GM23338 (cell line): ENCODE data around the gene XRCC5. TPM values are rescaled to one million over a fixed set of nuclear protein-coding genes. Genes with fewer than 3 reads are reported as not detected.
A peak's percentile ranks its signal among the peaks of the same experiment; 100 is the strongest.

Source experiments
- ATAC-seq: fragments of 200-7000 bp; cut with Tn5 transposase; 3 replicates; pipeline ENCODE4 v1.9.1; 2020
- DNase-seq: peaks from one replicate; pipeline ENCODE4 v3.0.0-alpha.2; 2015; ENCODE audit warnings: low spot score
- H2AFZ ChIP-seq: fragments of 200-600 bp; sonication (generic); 2 replicates; pipeline ENCODE4 v1.8.0; 2016; ENCODE audit warnings: antibody characterized with exemption, mild to moderate bottlenecking, moderate library complexity
- H3F3A ChIP-seq: fragments of 200-600 bp; sonication (generic); replicated peaks from 2 replicates; pipeline ENCODE4 v1.8.0; 2017; ENCODE audit warnings: antibody characterized with exemption, mixed run types, low read depth
- H3K27ac ChIP-seq: fragments of 200-600 bp; sonication (generic); 2 replicates; pipeline ENCODE4 v1.6.1; 2016; ENCODE audit warnings: low read depth
- H3K27me3 ChIP-seq: fragments of 200-600 bp; sonication (generic); 2 replicates; pipeline ENCODE4 v1.8.0; 2016; ENCODE audit warnings: mild to moderate bottlenecking, mixed run types, moderate library complexity; ENCODE audit not compliant: insufficient read depth
- H3K36me3 ChIP-seq: fragments of 200-600 bp; sonication (generic); 2 replicates; pipeline ENCODE4 v1.8.0; 2016; ENCODE audit warnings: mild to moderate bottlenecking; ENCODE audit not compliant: insufficient read depth
- H3K4me1 ChIP-seq: fragments of 200-600 bp; sonication (generic); 2 replicates; pipeline ENCODE4 v1.8.0; 2016; ENCODE audit warnings: mild to moderate bottlenecking, moderate library complexity; ENCODE audit not compliant: insufficient read depth
- H3K4me2 ChIP-seq: fragments of 200-600 bp; sonication (generic); 2 replicates; pipeline ENCODE4 v1.7.1; 2017; ENCODE audit warnings: mixed run types
- H3K4me3 ChIP-seq: fragments of 200-600 bp; sonication (generic); 2 replicates; pipeline ENCODE4 v1.6.1; 2016; ENCODE audit warnings: mixed run types
- H3K79me2 ChIP-seq: fragments of 200-600 bp; sonication (generic); replicated peaks from 2 replicates; pipeline ENCODE4 v1.8.0; 2017; ENCODE audit warnings: mild to moderate bottlenecking; ENCODE audit not compliant: insufficient read depth
- H3K9me2 ChIP-seq: fragments of 200-600 bp; sonication (generic); 2 replicates; pipeline ENCODE4 v1.8.0; 2017; ENCODE audit not compliant: insufficient read depth
- H4K20me1 ChIP-seq: fragments of 200-600 bp; sonication (generic); replicated peaks from 2 replicates; pipeline ENCODE4 v1.8.0; 2017; ENCODE audit warnings: mild to moderate bottlenecking; ENCODE audit not compliant: insufficient read depth
- H3K27ac Mint-ChIP-seq: 2 replicates; pipeline ENCODE4 v1.8.0; 2020; ENCODE audit warnings: inconsistent platforms, mild to moderate bottlenecking, moderate library complexity, mixed read lengths
- H3K27me3 Mint-ChIP-seq: 3 replicates; pipeline ENCODE4 v1.8.0; 2022; ENCODE audit warnings: low read depth, mild to moderate bottlenecking, moderate library complexity, mixed read lengths, inconsistent platforms; ENCODE audit not compliant: insufficient read depth, poor library complexity
- H3K36me3 Mint-ChIP-seq: 3 replicates; pipeline ENCODE4 v1.8.0; 2021; ENCODE audit warnings: low read depth, mild to moderate bottlenecking, inconsistent platforms, moderate library complexity, mixed read lengths
- H3K4me1 Mint-ChIP-seq: 3 replicates; pipeline ENCODE4 v1.8.0; 2020; ENCODE audit warnings: mild to moderate bottlenecking, inconsistent platforms, mixed read lengths
- H3K4me3 Mint-ChIP-seq: 3 replicates; pipeline ENCODE4 v1.8.0; 2021; ENCODE audit warnings: moderate library complexity, mild to moderate bottlenecking, inconsistent platforms, mixed read lengths
- H3K9me3 Mint-ChIP-seq: 3 replicates; pipeline ENCODE4 v1.8.0; 2020; ENCODE audit warnings: moderate library complexity, mild to moderate bottlenecking, inconsistent platforms, mixed read lengths
- EZH2 ChIP-seq: fragments of 200-600 bp; sonication (generic); IDR thresholded peaks from one replicate; pipeline ENCODE4 v1.8.0; 2017; ENCODE audit warnings: antibody characterized with exemption, mild to moderate bottlenecking, low read depth; ENCODE audit not compliant: unreplicated experiment
- POLR2AphosphoS5 ChIP-seq: IDR thresholded peaks from 2 replicates; pipeline ENCODE4 v1.6.1; 2016; ENCODE audit warnings: antibody characterized with exemption, low read depth
- long read RNA-seq: library from polyadenylated mRNA; unstranded; transcript quantifications from one replicate; pipeline ENCODE4 v2.0.0, GENCODE V29; 2020; ENCODE audit not compliant: unreplicated experiment
- polyA plus RNA-seq: library from polyadenylated mRNA; unstranded; fragments of >200 nt; fragmentation: Nextera tagmentation; extraction: Ambion mirVana; gene quantifications from 2 replicates; pipeline ENCODE4 v1.2.1, GENCODE V29; 2016
- total RNA-seq: library from RNA; depleted of rRNA; stranded (reverse); fragments of >200 nt; shearing (Covaris generic); gene quantifications from 2 replicates; pipeline ENCODE4 v1.2.3, GENCODE V29; 2014; rRNA removed
- TF ChIP-seq, protein P1 (sequence below): IDR thresholded peaks from 2 replicates; pipeline ENCODE4 v1.6.1; 2016; ENCODE audit warnings: antibody characterized with exemption
- TF ChIP-seq, protein P2 (sequence below), 2 experiments: fragments of 200-600 bp in 1 of 2; sonication (generic) in 1 of 2; conservative IDR thresholded peaks; 2 replicates each; pipeline versions ENCODE4 v1.5.1 to v1.6.1; 2016 to 2017; ENCODE audit warnings: antibody characterized with exemption in 2 of 2, low read depth in 2 of 2, mild to moderate bottlenecking in 2 of 2, moderate library complexity in 1 of 2

The XRCC5 gene
- total RNA-seq (482 and 499 TPM in 2 replicates), polyA plus RNA-seq (432 and 524 TPM in 2 replicates)
- long read RNA-seq, transcript XRCC5-201 (21 exons, 3,428 nt), result major isoform, 105 of 320 reads
- long read RNA-seq, partial matches to known transcripts, result 199 of 320 reads
- long read RNA-seq, other reads (novel, unspliced or antisense), result 15 of 320 reads

DNA sequence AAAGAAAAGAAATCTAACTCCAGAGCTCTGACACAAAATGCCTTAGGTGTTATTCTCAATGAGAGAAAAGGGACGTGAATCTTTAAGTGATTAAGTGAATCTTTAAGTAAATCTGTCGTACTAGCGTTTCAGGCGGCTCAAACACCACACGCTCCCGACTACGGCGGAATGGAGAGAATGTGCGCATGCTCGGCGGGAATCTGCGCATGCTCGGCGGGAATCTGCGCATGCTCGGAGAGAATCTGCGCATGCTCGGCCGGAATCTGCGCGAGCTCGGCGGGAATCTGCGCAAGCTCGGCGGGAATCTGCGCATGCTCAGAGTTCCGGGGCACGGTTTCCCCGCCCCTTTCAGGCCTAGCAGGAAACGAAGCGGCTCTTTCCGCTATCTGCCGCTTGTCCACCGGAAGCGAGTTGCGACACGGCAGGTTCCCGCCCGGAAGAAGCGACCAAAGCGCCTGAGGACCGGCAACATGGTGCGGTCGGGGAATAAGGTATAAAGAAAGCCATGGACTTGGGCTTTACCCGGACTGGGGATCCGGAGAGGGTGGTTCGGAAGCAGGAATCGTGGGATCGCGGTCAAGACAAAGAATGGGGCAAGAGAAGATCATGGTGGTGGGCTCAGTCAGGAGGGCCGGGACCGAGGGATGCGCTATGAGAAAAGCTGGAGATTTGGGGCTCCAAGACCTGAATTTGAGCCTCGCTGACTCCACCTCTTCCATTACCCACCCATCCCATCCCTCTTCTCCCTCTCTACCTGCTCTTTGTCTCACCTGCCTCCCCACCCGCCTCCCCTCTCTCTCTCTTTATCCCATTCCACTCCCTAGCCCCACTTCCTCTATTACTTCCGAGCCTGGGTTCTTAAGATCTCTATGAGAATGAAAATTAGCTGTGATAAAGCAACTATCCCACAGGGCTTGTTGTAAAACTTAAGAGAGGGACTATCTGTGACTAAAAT lies at the start of gene XRCC5:
Gene XRCC5 (plus strand): TSS at position 382 of the 955 bp plus-strand sequence. CDS start 89 bp downstream, at position 471.
- H3K36me3 ChIP-seq, result peaks cover 34% of the 10 kb centered on the region
- DNase-seq (peak; percentile 98), ATAC-seq (peak; percentile 75)
- peak within 1 kb of the TSS; percentile 85 for H3K4me3 ChIP-seq
- peaks cover 36% of the 10 kb centered on the region for H3F3A ChIP-seq
- no peaks in the 10 kb centered on the region for H3K9me2 ChIP-seq
- Mint-ChIP-seq H3K4me3 (peak within 1 kb of the TSS; percentile 100), H3K4me1 (peaks cover 47% of the 10 kb centered on the region), H3K9me3 (no peaks in the 10 kb centered on the region), H3K36me3 (peaks cover 50% of the 10 kb centered on the region), H3K27ac (peak within 1 kb of the TSS; percentile 100), H3K27me3 (peaks cover 11% of the 10 kb centered on the region)
- H4K20me1 ChIP-seq, result no peaks in the 10 kb centered on the region; the same call in 1 of the 2 replicates
- H3K27ac ChIP-seq, result peak within 1 kb of the TSS; percentile 89
- H3K27me3 ChIP-seq, result no peaks in the 10 kb centered on the region
- TF ChIP-seq EZH2 (no peak), POLR2AphosphoS5 (peak; percentile 91)
- TF ChIP-seq, protein P1, sequence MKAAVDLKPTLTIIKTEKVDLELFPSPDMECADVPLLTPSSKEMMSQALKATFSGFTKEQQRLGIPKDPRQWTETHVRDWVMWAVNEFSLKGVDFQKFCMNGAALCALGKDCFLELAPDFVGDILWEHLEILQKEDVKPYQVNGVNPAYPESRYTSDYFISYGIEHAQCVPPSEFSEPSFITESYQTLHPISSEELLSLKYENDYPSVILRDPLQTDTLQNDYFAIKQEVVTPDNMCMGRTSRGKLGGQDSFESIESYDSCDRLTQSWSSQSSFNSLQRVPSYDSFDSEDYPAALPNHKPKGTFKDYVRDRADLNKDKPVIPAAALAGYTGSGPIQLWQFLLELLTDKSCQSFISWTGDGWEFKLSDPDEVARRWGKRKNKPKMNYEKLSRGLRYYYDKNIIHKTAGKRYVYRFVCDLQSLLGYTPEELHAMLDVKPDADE, result peak; percentile 87
- peak within 1 kb of the TSS; percentile 90 for H3K4me2 ChIP-seq
- H2AFZ ChIP-seq, result no peak within 1 kb of the TSS
- peaks cover 39% of the 10 kb centered on the region for H3K79me2 ChIP-seq
- H3K4me1 ChIP-seq, result peaks cover 18% of the 10 kb centered on the region; the same call in 1 of the 2 replicates

DNA sequence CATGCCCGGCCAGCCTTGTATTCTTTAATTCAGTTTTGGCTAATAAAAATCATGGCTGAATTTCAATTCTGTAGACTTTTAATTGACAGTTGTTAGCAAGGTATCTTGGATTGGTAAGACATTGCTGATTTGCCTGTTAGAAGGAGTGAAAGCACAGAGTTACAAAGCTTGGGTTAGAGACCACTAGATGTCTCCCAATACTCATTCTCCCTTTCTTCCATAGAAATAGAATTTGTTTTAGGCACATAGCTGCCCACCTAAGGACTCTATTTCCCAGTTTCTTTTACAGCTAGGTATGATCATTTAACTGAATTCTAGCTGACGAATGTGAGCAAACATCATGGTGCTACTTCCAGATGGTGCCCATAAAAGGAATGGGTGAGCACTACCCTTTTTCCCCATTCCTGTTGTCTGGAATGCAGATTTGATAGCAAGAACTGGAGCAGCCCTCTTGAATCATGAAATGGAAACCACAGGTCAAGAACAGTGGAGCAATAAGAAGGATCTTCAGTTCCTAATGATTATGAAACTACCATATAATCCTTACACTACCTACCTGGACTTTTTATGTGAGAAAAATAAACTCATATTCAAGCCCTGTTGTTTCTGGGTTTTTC lies 45.0 kb upstream of the XRCC5 start:
- Histone ChIP-seq H3K36me3 (no peaks in the 10 kb centered on the region), H3K4me3 (no peak overlapping the region), H2AFZ (no peak overlapping the region), H3K27ac (no peak overlapping the region), H3K9me2 (no peaks in the 10 kb centered on the region), H3K79me2 (no peaks in the 10 kb centered on the region), H3K4me2 (no peak overlapping the region), H3F3A (no peaks in the 10 kb centered on the region), H3K4me1 (no peaks in the 10 kb centered on the region), H3K27me3 (no peaks in the 10 kb centered on the region), H4K20me1 (no peaks in the 10 kb centered on the region; the same call in 1 of the 2 replicates)
- no peaks in the 10 kb centered on the region for H3K9me3 Mint-ChIP-seq
- H3K27ac Mint-ChIP-seq, result no peak overlapping the region
- no peaks in the 10 kb centered on the region for H3K27me3 Mint-ChIP-seq
- DNase-seq (peak; percentile 16), ATAC-seq (no peak)
- H3K4me3 Mint-ChIP-seq, result no peak overlapping the region
- H3K36me3 Mint-ChIP-seq, result peaks cover 11% of the 10 kb centered on the region; the same call in 2 of the 3 replicates
- H3K4me1 Mint-ChIP-seq, result peaks cover 8% of the 10 kb centered on the region
- TF ChIP-seq, protein P2, sequence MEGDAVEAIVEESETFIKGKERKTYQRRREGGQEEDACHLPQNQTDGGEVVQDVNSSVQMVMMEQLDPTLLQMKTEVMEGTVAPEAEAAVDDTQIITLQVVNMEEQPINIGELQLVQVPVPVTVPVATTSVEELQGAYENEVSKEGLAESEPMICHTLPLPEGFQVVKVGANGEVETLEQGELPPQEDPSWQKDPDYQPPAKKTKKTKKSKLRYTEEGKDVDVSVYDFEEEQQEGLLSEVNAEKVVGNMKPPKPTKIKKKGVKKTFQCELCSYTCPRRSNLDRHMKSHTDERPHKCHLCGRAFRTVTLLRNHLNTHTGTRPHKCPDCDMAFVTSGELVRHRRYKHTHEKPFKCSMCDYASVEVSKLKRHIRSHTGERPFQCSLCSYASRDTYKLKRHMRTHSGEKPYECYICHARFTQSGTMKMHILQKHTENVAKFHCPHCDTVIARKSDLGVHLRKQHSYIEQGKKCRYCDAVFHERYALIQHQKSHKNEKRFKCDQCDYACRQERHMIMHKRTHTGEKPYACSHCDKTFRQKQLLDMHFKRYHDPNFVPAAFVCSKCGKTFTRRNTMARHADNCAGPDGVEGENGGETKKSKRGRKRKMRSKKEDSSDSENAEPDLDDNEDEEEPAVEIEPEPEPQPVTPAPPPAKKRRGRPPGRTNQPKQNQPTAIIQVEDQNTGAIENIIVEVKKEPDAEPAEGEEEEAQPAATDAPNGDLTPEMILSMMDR (conservative IDR thresholded peaks at IDR 0.05; ENCODE audit: low read depth in 2 of 2), result peak; percentile 42 to 61; a peak in 3 of 4 replicates
- no peak for TF ChIP-seq POLR2AphosphoS5
